ENCODE data around the gene VCL.

The VCL gene

GRCh38 chr10:74153676-74154075 lies 155.8 kb downstream of the VCL start:
- no peak for DNase-seq
- Histone ChIP-seq H3K4me3 (ENCODE audit: low read depth, low read length) (no peak overlapping the region), H3K4me1 (peaks cover 3% of the 10 kb centered on the region), H3K27me3 (no peaks in the 10 kb centered on the region), H3K9me3 (no peaks in the 10 kb centered on the region), H3K36me3 (no peaks in the 10 kb centered on the region)
- TF ChIP-seq, protein P1, sequence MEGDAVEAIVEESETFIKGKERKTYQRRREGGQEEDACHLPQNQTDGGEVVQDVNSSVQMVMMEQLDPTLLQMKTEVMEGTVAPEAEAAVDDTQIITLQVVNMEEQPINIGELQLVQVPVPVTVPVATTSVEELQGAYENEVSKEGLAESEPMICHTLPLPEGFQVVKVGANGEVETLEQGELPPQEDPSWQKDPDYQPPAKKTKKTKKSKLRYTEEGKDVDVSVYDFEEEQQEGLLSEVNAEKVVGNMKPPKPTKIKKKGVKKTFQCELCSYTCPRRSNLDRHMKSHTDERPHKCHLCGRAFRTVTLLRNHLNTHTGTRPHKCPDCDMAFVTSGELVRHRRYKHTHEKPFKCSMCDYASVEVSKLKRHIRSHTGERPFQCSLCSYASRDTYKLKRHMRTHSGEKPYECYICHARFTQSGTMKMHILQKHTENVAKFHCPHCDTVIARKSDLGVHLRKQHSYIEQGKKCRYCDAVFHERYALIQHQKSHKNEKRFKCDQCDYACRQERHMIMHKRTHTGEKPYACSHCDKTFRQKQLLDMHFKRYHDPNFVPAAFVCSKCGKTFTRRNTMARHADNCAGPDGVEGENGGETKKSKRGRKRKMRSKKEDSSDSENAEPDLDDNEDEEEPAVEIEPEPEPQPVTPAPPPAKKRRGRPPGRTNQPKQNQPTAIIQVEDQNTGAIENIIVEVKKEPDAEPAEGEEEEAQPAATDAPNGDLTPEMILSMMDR (IDR thresholded peaks at IDR 0.05; ENCODE audit: low read depth, low read length) = no peak

DNA sequence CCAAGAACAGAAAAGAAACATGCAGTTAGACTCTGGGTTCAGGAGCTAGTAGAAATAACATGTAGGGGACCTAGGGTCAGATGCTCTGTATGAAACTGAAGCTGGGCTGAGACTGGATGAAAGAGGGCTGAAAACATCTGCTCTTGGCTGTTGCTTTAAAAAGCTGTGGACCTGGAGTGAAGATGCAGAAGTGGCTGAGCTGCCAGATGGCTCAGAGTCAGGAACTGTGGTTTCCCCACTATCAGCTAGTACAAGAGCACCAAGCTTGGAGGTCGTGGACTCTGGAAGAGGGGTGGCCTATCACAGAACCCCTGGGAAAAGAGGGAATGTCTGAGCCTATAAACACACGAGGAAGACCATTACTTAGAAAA lies 159.0 kb downstream of the VCL start:
- H3K9me3 ChIP-seq = no peaks in the 10 kb centered on the region
- no peaks in the 10 kb centered on the region for H3K36me3 ChIP-seq
- TF ChIP-seq, protein P1 (IDR thresholded peaks at IDR 0.05; ENCODE audit: low read depth, low read length) = no peak
- no peak overlapping the region for H3K4me3 ChIP-seq (ENCODE audit: low read depth, low read length)
- H3K27me3 ChIP-seq = no peaks in the 10 kb centered on the region
- no peaks in the 10 kb centered on the region; the same call in 1 of the 2 replicates for H3K4me1 ChIP-seq
- DNase-seq = peak; percentile 35

- TF ChIP-seq, protein P1 (IDR thresholded peaks at IDR 0.05; ENCODE audit: low read depth, low read length) = no peak
- no peaks in the 10 kb centered on the region for H3K36me3 ChIP-seq
- no peaks in the 10 kb centered on the region for H3K27me3 ChIP-seq
- H3K4me1 ChIP-seq = no peaks in the 10 kb centered on the region
- no peak overlapping the region for H3K4me3 ChIP-seq (ENCODE audit: low read depth, low read length)
- no peak for DNase-seq
- H3K9me3 ChIP-seq = no peaks in the 10 kb centered on the region
Measured at GRCh38 chr10:74160013-74160412, 162.1 kb downstream of the VCL start.

DNA sequence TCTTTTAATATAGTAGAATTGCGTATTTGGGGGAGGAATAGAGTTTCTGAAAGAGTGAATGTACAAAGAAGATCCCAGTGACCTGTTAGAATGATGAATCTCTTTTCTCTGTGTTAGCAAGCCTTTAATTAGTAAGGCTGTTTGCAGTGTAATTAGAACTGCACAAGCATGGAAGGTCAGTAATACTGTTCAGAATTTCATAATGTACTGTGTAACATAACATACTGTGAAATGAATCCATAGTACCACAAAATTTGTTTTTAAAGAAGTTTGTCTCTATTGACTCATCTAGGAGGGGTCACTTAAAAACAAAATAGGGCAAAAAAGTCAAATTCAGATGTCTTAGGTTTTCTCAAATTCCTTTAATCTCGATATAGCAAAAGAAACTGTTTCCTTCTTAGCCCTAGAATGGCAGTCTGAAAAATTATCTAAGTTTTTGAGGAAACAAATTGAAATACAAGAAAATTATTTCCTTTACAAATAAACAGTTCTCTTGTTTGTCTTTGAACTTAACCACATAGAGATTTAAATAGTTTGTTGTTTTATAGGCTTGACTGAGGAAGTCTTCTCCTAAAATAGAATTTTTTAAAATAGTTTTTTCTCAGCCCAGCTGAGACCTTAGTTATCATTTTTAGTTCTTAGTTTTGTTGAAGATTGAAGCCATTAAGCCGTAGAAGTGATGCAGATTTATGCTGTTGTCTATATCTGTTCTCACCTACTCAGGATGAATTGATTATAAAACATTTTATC lies 165.6 kb downstream of the VCL start:
- no peak for DNase-seq
- H3K9me3 ChIP-seq = no peaks in the 10 kb centered on the region
- H3K4me1 ChIP-seq = no peaks in the 10 kb centered on the region
- H3K27me3 ChIP-seq = no peaks in the 10 kb centered on the region
- TF ChIP-seq, protein P1 (IDR thresholded peaks at IDR 0.05; ENCODE audit: low read depth, low read length) = no peak
- H3K4me3 ChIP-seq (ENCODE audit: low read depth, low read length) = no peak overlapping the region
- H3K36me3 ChIP-seq = no peaks in the 10 kb centered on the region

DNA sequence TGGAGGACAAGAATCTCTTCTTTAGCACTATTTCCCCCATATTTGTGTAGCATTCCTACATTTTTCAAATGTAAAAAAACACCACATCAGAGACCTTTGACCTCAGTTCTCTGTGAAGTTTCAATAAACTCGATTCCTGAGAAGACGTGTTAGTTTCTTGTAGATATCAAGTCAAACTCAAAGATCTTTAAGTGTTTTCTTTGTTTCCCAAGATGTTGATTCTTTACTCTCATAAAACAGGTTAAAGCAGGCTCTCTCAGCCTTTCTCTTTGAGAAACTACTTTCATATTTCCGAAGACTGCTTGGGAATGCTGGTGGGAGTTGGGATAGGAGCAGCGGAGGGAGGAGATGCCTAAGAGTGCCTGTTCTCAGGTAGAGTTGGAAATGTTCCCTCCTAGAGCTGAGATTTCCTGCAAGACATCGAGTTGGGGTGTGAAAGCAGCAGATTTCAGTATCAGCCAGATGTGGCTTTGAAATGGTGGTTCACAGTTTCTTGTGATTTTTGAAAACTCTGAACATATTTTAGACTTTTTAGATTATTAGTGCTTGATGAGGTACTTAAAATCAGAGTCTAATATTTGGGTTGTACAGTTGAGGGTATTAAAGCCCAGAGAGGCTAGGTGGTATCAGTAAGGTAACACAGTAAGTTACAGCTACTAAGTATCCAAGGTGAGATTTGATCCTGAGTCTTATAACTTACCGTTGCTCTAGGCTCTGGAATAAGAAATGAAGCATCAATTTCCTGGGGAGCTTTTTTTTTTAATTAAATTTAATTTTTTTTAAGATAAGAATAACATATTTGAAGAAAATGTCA lies 167.0 kb downstream of the VCL start:
- TF ChIP-seq, protein P1 (IDR thresholded peaks at IDR 0.05; ENCODE audit: low read depth, low read length) = no peak
- no peaks in the 10 kb centered on the region for H3K36me3 ChIP-seq
- H3K4me1 ChIP-seq = no peaks in the 10 kb centered on the region
- no peak overlapping the region for H3K4me3 ChIP-seq (ENCODE audit: low read depth, low read length)
- no peak for DNase-seq
- H3K9me3 ChIP-seq = no peaks in the 10 kb centered on the region
- H3K27me3 ChIP-seq = no peaks in the 10 kb centered on the region

GRCh38 chr10:74165530-74165901 lies 167.6 kb downstream of the VCL start:
- no peak overlapping the region for H3K4me3 ChIP-seq (ENCODE audit: low read depth, low read length)
- DNase-seq = no peak
- H3K9me3 ChIP-seq = no peaks in the 10 kb centered on the region
- H3K27me3 ChIP-seq = no peaks in the 10 kb centered on the region
- no peaks in the 10 kb centered on the region for H3K4me1 ChIP-seq
- TF ChIP-seq, protein P1 (IDR thresholded peaks at IDR 0.05; ENCODE audit: low read depth, low read length) = no peak
- H3K36me3 ChIP-seq = no peaks in the 10 kb centered on the region

All from BE2C (cell line).